Middle frontal gyrus (tissue), 1 donor: Measurements from ENCODE around the gene ASTN2.

ENCODE experiments used
- DNase-seq: peaks from one replicate; pipeline ENCODE4 v3.0.0-alpha.2; 2015; ENCODE audit warnings: low spot score; ENCODE audit errors: extremely low spot score

Gene ASTN2

GRCh38 chr9:116760636-116761035, 654.2 kb downstream of the ASTN2 start:
- DNase-seq = no peak

DNA sequence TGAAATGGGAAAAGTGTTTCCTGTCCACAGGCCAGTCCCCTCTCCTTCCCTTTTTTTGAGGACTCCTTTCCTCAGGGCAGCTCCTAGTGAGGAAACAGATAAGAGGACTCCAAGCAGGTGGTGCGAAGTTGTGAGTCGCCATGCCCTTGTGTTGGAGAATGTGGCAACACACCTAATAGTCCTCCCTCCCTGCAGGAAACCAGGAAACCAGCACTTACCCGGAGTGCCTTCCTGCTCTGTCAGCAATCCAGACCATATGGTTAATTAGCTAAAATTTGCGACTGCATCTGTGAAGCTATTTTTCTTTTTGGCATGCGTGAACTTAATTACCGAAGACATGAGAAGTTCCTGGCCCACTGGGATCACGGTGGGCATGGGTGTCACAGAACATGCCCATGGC, 657.8 kb downstream of the ASTN2 start:
- DNase-seq = no peak

GRCh38 chr9:116753389-116753788, 661.5 kb downstream of the ASTN2 start:
- DNase-seq = no peak

- DNase-seq = no peak
Measured at GRCh38 chr9:116750510-116750909, 664.3 kb downstream of the ASTN2 start.

DNA sequence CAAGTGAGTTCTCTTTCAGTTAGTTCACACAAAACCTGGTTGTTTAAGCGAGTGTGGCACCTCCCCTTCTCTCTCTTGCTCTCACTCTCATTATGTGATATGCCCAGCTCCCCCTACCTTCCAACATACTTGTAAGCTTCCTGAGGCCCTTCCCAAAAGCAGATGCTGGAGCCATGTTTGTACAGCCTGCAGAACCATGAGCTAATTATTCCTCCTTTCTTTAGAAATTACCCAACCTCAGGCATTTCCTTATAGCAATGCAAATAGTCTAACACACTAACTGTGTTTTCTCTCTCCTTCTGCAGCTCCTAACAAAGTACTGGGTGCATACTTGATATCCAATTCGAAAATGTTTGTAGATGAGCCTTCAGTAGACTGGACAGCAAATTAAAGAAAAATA, 665.1 kb downstream of the ASTN2 start:
- no peak for DNase-seq

DNA sequence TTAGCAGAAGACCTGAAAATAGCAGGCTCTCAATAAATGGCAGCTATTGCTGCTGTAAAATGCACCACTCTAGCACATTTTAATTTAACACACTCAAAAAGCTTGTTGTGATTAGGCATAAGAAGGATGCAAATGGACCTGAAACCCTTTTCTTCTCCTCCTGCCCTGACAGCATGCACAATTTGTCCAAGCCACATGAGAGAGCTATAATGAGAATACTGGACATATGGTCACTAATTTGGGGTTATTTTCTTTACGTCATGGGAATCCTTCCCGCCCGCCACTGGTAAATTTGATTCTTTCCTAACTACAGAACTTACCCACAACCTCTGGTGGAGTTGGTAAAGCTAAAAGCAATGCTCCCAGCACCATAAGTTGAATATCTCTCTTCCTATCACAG, 665.7 kb downstream of the ASTN2 start:
- no peak for DNase-seq

DNA sequence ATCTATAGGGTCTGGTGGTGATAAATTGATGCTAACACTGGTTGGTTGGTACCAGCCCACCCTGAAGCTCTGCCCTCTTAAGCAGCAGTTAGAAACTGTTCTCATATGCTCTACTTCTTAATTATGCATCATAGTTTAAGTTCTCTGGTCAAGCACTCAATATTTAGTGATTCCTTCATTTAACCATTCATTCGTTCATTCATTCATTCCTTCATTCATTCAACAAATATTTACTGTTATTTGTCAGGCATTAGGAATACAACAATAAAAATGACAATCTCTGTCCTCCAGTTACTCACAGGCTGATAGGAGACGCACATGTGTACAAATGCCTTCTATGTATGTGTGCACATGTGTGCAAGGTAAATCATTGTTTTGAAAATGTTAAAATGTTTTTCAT, 673.1 kb downstream of the ASTN2 start:
- DNase-seq = no peak

GRCh38 chr9:116741086-116741740, 673.6 kb downstream of the ASTN2 start:
- no peak for DNase-seq

DNA sequence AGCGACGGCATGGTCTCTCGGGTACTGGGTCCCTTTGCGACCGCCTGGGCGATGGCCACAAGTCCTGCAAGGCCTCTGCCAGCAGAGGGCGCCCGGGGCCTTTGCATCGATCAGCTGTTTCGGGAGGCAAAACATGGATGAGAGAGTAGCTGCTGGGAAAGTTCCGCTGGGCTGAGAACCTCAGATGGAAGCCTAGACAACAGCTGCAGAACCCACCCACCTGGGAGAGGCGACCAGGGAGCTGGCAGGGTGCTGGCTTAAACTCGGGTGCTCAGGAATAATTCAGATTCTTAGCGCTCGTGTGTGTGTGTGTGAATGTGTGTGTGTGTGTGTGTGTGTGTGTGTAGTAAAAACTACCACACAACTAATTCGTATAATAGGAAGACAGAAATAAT, 677.7 kb downstream of the ASTN2 start:
- DNase-seq = peak; percentile 80

DNA sequence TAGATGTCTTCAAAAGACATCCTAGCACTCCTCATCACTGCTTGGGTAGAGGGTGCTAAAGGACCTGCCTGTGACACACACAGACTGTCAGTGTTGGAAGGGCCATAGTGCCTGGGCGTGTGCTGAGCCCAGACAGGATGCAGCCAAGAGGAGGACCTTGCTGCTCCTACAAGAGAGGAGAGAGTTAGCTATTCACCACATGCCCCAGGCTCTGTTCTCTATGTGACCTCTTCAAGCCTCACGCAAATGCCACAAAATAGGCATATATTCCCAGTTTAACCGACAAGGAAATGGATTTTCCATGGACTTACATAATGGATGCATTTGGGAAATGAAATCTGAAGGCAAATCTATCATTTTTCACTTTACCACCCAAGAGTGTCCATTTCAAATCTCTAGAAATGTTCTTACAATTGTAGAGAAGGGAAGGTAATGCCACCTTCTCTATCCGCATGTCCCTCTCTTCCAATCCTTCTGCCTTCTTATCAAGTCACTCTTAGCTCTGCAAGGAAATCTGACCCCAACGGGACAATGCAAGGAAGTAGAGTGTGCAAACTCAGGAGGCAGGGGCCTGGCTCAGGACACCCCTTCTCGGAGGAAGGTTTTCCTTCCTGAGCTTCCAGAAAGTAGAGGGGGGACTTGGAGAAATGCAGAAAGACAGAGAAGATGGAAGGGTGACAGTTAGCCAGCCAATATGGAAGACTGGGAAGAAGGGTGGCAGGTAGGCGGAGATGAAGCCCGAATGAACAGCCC, 678.3 kb downstream of the ASTN2 start:
- DNase-seq = no peak

DNA sequence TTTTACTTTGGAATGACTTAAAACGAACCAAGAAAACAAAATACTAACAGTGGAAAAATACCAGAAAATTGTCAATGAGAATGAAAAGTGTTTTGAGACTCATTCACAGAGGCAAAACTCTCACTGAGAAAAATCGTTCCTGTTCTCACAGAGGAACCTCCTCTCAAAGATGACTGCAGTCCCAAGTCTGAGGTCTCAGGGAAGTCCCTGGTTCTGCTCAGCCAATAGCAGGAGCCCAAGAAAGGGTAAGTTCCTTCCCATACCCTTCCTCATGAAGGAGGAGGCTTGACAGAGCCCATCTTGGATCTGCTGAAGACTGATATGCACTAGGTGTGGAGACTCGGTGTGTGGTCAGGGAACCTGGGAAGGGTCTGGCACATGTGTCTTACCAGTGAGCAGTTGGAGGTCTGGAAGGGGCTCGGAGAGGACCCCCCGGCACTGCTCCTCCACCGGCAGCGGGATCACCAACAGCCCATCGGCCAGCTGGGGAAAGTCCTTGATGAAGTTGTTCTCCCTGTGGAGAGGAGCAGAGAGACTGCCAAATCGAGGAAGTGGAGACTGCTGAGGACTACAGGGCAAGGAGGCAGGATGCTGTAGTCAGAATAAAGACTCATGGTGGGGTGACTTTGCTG, 681.7 kb downstream of the ASTN2 start:
- DNase-seq = no peak

- no peak for DNase-seq
Measured at GRCh38 chr9:116726602-116727001, 688.3 kb downstream of the ASTN2 start.

DNA sequence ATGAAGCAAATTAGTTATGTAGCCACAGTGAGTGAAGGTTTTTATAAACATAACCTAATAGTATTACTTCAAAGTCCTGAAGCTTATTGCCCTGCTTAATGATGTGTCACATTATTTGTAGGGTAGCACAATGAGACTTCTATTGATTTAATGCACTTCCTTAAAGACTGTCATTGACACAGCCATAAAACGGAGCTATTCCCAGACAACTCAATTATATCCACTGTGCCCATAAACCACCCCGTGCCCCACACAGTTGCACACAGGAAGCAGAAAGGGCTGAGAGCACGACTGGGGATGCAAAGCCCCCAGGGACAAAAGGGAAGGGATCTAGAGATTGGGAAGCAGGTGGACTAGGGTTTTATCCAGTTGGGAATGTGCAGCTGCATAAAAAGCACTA, 690.7 kb downstream of the ASTN2 start:
- no peak for DNase-seq

GRCh38 chr9:116721944-116722343, 692.9 kb downstream of the ASTN2 start:
- no peak for DNase-seq

DNA sequence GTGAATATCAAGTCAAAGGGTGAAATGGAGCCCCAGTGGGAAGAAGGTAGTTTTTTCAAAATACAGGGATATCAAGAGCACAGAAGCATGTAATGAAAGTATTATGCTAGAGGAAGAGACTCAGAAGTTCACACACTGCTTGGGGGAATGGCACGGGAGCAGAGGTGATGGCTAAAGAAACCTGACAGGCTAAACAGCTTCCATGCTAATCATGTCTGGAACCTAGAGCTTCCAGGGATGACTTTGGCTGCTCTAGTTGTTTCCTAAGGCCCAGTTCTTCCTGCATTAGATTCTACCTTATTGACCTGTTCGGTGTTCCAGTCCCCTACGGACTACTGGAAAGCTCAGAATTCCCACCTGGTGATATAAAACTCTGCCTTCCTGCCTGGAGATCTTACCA, 693.4 kb downstream of the ASTN2 start:
- no peak for DNase-seq

DNA sequence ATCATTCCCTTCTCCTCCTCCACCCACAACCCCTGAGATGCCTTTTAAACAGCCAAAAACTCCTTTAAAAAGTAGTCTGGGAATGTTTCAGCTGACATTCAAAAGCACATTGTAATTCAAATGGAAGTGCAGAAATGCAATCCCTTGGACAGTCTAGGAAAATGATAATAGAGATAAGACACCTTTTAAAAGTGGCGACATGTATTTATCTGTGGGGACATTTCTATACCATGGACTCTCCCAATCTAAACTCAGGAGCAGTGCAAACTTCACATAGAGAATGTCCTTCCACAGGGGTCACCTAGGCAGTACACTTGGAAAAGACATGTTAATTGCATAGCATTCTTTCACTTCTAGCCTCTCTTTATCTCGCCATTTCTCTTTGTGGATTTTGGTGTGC, 694.7 kb downstream of the ASTN2 start:
- no peak for DNase-seq

DNA sequence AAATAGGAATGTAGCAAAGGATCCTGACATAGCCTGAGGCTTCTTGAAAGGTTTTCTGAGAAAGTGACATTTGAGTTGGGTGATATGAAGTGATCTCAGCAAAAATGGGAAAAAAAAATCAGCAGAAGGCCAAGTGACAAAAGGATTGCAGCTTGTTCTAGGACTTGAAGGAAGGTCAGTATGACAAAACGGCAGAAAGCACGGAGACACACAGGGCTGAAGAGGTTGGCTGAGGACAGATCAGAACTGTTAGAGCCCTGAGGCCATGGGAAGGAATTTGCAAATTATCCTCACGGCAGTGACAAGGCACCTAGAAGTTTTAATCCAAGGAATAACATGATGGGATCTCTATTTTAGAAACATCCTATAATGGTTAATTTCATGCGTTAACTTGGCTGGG, 696.7 kb downstream of the ASTN2 start:
- DNase-seq = no peak

- DNase-seq = no peak
Measured at GRCh38 chr9:116717150-116717549, 697.7 kb downstream of the ASTN2 start.

- no peak for DNase-seq
Measured at GRCh38 chr9:116716438-116716837, 698.4 kb downstream of the ASTN2 start.

- DNase-seq = no peak
Measured at GRCh38 chr9:116715751-116716150, 699.1 kb downstream of the ASTN2 start.

DNA sequence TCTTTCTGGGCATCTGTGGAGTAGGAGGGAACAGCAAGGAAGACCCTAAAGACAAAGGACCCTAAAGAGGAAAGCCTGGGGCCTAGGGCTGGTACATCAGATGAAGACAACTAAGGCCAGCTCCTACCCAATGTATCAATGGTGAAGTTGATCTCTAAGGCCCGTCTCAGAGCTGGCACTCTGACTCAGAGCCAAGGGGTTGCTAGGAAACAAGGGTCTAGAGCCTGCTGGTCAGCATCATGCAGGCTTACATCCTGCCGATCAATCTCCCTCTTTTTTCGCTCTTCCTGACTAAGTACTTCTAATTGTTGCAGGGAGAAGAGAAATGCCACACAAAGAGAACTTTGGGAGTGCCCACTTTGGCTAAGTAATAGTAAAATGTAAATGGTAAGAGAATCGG, 701.6 kb downstream of the ASTN2 start:
- DNase-seq = no peak

DNA sequence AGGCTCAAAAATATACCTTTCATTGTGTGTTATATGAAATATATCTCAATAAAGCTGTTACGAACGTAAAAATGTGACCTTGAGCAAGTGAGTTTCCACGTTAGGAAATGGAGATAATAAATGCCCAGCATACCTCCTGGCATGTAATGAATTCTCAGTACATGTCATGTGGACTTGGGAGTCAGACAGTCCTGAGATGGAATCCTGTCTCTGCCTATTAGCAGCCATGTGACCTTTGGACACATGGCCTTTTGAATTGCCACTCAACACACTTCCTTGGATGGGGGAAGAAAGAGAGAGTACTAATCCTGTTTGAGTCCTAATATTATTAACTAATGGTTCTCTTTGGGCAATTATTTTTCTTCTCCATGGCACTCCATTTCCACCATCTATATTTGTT, 702.1 kb downstream of the ASTN2 start:
- no peak for DNase-seq
